Muscle of leg (tissue), 11 donors: Measurements from ENCODE around the gene MNT. TPM values are rescaled to one million over a fixed set of nuclear protein-coding genes. Genes with fewer than 3 reads are reported as not detected.
A peak's percentile ranks its signal among the peaks of the same experiment; 100 is the strongest.

Experiments used
- DNase-seq: peaks from one replicate; pipeline ENCODE4 v3.0.0; 2013
- H3K27ac ChIP-seq: one replicate; pipeline ENCODE4 v1.5.1; 2013; ENCODE audit warnings: mild to moderate bottlenecking, low read length, control low read depth
- H3K27me3 ChIP-seq: one replicate; pipeline ENCODE4 v1.6.1; 2013; ENCODE audit warnings: low read length; ENCODE audit not compliant: control insufficient read depth, insufficient read depth
- H3K36me3 ChIP-seq: one replicate; pipeline ENCODE4 v1.6.1; 2013; ENCODE audit warnings: low read length; ENCODE audit not compliant: control insufficient read depth, insufficient read depth
- H3K4me1 ChIP-seq: one replicate; pipeline ENCODE4 v1.6.1; 2013; ENCODE audit warnings: low read length; ENCODE audit not compliant: control insufficient read depth, insufficient read depth
- H3K4me3 ChIP-seq: one replicate; pipeline ENCODE4 v1.5.1; 2013; ENCODE audit warnings: low read length, control low read depth
- H3K9me3 ChIP-seq: replicated peaks from 2 replicates; pipeline ENCODE4 v1.6.1; 2013; ENCODE audit warnings: low read depth, low read length; ENCODE audit not compliant: control insufficient read depth
- WGBS: methylation state at CpG from one replicate; pipeline ENCODE4 v1.1.5; 2013; ENCODE audit warnings: missing lambda C conversion rate; ENCODE audit not compliant: insufficient coverage; 5-methylcytosine and 5-hydroxymethylcytosine counted together
- polyA plus RNA-seq, 8 donors: library from polyadenylated mRNA; unstranded; fragments of 120-200 nt; gene quantifications; one replicate each; pipeline versions ENCODE4 v1.2.1 to v1.2.3, GENCODE V29; 2013; ENCODE audit warnings: inconsistent platforms in 1 of 8, low replicate concordance in 1 of 8; ENCODE audit not compliant: insufficient read length in 8 of 8, insufficient read depth in 1 of 8
- total RNA-seq: library from RNA; stranded (reverse); fragments of 120-200 nt; gene quantifications from one replicate; pipeline ENCODE4 v1.2.4, GENCODE V29; 2013

MNT gene
- total and polyA plus RNA-seq, 9 donors = 8.0 to 19.3 (median 16.0) TPM

DNA sequence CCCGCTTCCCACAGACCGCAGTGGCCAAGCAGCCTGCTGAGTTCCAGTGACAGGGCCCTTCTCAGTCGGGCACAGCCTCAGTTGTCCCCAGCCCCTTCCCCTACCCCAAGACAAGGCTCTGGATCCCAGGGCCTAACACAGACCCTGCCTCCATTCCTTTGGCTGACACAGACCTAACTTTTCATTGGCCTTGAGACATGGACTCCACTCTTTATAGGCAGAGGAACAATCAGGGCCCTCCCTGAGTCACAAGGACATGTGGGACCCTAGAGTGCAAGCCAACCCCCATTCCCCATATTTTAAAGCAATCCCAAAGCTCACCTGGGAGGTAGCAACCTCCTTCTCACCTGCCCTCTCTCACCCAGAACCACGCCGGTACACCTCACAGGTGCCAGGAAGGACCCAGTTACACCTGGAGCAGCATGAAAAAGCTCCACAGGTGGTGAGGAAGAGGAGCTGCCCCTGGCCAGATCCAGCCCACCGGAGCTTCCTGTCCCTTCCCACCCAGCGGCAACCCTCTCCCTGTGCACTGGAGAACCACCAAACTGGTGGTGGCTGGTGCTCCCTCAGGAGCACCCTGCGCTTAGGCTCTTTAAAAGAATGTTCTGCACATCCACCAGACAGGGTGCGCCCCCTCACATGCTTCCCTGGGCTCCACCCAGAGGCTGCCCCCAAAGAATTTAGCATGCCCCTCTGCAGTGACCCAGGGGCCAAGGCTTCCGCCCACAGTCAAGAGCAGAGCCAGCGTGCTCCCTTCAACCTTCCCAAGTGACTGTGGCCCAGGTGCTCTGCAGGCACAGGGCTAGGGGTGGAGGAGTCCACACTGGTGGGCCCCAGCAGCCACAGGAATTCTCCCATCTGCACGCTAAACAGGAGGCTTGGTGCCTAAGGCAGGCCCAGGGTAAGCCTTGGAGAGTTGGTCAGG lies 3.4 kb downstream of the MNT start:
- Histone ChIP-seq H3K9me3 (no peaks in the 10 kb centered on the region), H3K4me1 (peaks cover 59% of the 10 kb centered on the region), H3K27ac (peak overlapping the region; percentile 100), H3K4me3 (peak overlapping the region; percentile 10), H3K36me3 (no peaks in the 10 kb centered on the region), H3K27me3 (no peaks in the 10 kb centered on the region)
- DNase-seq = no peak
- 61% methylated on average over 10 of the region's 12 CpGs for WGBS

DNA sequence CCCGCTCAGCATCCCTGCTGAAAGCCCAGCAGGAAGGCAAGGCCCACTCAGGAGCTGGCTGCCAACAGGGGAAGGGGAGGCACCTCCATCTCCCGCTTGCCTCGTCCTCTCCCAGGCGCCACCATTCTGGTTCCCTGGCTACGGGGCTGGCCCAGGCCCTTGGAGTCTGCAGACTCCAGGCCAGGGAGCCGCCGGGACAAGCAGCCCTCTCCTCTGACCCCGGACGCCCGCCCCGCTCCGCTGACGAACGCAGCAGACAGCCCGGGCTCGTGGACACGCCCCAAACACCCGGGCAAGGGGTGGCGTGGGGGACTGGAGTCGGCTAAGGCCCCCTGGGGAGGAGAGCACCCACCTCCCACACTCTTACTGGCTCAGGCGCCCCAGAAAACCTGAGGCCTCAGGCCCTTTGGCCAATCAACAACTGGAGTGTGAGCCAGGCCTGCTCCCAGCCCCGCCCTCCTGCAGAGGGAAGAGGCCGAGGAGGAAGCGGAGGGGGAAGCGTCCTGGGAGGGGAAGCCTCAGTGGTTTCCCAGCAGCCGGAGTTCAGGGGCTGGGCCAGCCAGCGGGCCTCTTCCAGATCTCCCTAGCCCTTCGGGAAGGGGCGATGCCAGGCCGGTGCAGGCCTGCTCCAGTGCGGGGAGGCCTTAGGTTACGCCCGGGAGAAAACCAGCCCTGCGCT lies 4.2 kb downstream of the MNT start:
- 2% methylated on average over 31 of the region's 34 CpGs for WGBS
- no peaks in the 10 kb centered on the region for H3K9me3 ChIP-seq
- H3K4me1 ChIP-seq = peaks cover 62% of the 10 kb centered on the region
- H3K27me3 ChIP-seq = no peaks in the 10 kb centered on the region
- H3K4me3 ChIP-seq = peak overlapping the region; percentile 39
- peak overlapping the region; percentile 100 for H3K27ac ChIP-seq
- DNase-seq = peak; percentile 98
- no peaks in the 10 kb centered on the region for H3K36me3 ChIP-seq

DNA sequence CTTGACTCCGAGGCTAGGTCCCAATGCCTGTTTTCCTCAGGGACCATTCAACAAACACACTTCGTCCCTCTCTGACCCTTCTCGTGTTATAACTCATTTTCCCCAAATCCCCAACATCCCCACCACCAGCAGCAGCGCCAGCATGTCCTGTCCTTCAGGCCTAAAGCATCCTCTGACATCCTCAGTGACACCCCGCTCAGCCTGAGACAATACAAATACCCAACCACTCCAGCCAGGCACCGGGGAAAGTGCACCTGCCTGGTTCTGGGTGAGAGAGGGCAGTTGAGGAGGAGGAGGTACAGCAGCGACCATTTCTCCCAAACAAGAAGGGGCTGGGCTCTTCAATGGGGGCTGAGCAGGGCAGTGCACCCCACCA lies 4.7 kb downstream of the MNT start:
- H3K9me3 ChIP-seq = no peaks in the 10 kb centered on the region
- H3K36me3 ChIP-seq = no peaks in the 10 kb centered on the region
- H3K27ac ChIP-seq = peak overlapping the region; percentile 100
- H3K4me3 ChIP-seq = peak overlapping the region; percentile 39
- no peak for DNase-seq
- H3K27me3 ChIP-seq = no peaks in the 10 kb centered on the region
- H3K4me1 ChIP-seq = peaks cover 67% of the 10 kb centered on the region
- 38% methylated on average over 4 of the region's 7 CpGs for WGBS

DNA sequence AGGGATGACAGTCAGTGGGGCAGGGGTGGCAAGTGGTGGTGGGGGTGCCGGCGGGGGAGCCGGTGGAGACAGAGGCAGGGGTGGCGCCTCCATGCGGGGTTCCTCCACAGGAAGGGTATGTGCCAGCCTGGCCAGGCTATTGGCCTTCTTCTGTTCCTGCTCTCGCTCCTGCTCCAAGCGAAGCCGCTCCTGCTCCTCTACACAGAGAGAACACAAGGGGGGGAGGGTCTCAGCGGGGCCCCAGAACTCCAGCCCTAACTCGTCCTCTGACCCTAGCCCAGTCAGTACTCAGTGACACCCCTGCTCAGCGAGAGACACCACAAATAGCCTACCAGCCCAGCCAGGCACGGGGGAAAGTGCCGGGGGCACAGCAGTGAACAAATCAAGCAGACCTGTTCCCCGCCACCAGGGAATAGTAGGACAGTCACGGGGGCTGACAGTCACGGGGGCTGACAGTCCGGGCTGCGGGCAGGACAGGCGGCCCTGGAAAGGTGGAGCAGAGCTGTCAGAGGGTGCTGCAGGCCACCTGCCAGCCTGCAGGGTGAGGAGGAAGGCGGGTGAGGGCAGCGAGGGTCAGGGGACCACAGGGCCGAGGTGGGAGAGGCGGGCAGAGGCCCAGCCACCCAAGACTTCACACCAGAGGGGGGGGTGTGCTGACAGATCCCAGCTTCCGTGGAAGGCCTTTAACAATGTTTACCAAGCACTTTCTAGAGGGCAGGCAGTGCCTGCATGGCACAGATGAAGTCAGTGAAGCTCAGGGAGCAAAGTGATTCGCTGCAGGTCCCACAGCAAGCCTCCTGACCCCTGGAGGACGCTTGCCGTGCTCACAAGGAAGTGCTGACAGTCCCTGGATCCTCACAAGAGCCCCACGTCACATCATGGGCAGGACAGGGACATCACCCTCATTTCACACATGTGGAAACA lies 5.3 kb downstream of the MNT start:
- WGBS = 56% methylated on average over 14 of the region's 28 CpGs
- Histone ChIP-seq H3K9me3 (no peaks in the 10 kb centered on the region), H3K4me1 (peaks cover 73% of the 10 kb centered on the region), H3K27me3 (no peaks in the 10 kb centered on the region), H3K27ac (peak overlapping the region; percentile 100), H3K36me3 (no peaks in the 10 kb centered on the region), H3K4me3 (no peak overlapping the region)
- no peak for DNase-seq

DNA sequence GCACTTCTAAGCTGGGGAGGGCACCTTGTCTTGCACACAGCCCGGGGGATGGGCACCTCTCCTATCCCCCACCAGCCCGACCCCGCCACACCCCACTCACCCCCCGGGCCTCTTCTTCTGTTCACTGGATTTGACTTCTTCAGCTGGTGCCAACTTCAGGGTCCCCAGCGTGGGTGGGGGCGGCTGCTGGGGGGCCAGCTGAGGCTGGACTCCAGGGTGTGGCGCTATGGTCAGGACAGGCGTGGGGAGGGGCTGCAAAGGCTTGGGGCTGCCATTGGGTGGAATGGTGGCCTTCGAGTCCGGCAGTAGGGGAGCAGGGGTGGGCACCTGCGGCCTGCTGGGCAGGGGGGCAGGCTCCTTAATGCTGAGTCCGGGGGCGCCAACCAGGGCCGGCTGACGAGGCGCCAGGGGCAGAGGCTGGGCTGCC lies 6.1 kb downstream of the MNT start:
- Histone ChIP-seq H3K9me3 (no peaks in the 10 kb centered on the region), H3K4me3 (no peak overlapping the region), H3K4me1 (peaks cover 80% of the 10 kb centered on the region), H3K27ac (peak overlapping the region; percentile 100), H3K27me3 (no peaks in the 10 kb centered on the region), H3K36me3 (peaks cover 4% of the 10 kb centered on the region)
- 91% methylated on average over 12 of the region's 16 CpGs for WGBS
- DNase-seq = no peak

DNA sequence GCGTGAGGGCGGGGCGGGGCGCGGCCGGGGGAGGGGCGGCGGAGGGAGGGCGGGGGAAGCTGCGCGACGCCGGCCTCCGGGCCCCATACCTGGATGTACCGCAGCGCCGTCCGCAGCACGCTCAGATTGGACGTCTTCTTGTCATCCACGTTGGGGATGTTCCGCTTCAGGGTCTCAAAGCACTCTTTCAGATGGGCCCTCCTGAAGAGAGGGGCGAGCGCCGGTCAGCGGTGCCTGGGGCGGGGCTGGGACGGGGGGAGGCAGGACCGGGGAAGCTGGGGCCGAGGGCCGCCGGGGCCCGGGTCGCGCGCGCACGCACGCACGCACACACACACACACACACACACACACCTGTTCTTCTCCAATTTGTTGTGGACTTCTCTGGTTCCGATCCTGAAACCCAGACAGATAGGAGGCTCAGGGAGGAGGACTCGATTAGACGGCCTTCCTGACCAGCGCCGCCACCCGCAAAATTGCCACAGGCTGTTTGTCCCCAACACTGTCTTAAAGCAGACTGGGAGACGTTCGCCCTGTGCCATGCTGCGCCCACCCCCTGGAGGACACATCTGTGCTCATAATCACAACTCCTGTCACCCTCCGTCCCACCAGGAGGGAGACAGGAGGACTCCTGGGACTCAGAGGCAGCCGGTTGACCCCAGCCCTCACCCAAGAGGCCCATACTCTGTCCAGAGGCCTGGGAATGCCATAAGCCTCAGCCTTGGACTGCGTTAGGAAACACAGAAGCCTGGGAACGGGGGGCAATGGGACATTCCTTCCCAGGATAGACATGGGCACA lies 6.7 kb downstream of the MNT start:
- DNase-seq = peak; percentile 35
- Histone ChIP-seq H3K9me3 (no peaks in the 10 kb centered on the region), H3K27me3 (no peaks in the 10 kb centered on the region), H3K4me1 (peaks cover 78% of the 10 kb centered on the region), H3K36me3 (peaks cover 4% of the 10 kb centered on the region), H3K27ac (peak overlapping the region; percentile 74), H3K4me3 (peak overlapping the region; percentile 18)
- WGBS = 16% methylated on average over 21 of the region's 53 CpGs

DNA sequence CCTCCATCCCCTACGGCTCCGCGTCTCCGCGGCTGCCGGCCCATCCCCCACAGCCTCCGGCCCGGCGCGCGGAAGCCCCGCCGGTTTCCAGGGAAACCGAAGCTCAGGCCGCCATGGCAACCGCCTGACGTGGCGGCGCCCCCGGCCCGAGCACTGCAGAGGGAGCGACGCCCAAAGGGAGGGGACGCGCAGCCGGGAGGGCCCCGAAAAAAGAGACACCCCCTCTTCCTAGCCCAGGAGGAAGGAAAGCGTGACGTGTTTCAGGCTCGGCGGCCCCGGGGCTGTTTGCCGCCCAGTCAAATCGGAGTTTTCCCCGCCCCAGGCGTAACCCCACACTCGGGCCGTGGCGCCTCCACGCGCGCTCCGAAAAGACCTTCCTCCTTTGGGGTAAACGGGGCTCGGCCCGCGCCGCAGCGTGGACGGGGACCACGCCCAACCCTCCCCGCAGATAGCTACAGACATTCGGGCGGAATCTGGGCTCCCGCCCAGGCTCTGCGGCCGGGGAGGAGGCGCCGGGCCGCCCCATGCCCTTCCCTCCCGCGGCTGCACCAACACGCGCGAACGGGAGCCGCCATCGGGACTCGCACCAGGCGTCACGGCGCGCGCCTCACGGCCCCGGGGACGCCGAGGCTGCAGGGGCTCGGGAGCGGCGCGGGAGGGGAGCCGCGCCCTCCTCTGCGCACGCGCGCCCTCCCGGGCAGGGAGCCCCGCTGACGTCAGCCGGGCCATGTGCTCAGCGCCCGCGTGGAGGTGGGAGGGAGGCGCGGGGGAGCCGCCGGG lies 7.5 kb downstream of the MNT start:
- no peaks in the 10 kb centered on the region for H3K9me3 ChIP-seq
- peak; percentile 96 for DNase-seq
- H3K36me3 ChIP-seq = peaks cover 4% of the 10 kb centered on the region
- peaks cover 79% of the 10 kb centered on the region for H3K4me1 ChIP-seq
- H3K27ac ChIP-seq = peak overlapping the region; percentile 100
- WGBS = under 1% methylated on average over 73 of the region's 99 CpGs
- no peaks in the 10 kb centered on the region for H3K27me3 ChIP-seq
- H3K4me3 ChIP-seq = peak overlapping the region; percentile 90

DNA sequence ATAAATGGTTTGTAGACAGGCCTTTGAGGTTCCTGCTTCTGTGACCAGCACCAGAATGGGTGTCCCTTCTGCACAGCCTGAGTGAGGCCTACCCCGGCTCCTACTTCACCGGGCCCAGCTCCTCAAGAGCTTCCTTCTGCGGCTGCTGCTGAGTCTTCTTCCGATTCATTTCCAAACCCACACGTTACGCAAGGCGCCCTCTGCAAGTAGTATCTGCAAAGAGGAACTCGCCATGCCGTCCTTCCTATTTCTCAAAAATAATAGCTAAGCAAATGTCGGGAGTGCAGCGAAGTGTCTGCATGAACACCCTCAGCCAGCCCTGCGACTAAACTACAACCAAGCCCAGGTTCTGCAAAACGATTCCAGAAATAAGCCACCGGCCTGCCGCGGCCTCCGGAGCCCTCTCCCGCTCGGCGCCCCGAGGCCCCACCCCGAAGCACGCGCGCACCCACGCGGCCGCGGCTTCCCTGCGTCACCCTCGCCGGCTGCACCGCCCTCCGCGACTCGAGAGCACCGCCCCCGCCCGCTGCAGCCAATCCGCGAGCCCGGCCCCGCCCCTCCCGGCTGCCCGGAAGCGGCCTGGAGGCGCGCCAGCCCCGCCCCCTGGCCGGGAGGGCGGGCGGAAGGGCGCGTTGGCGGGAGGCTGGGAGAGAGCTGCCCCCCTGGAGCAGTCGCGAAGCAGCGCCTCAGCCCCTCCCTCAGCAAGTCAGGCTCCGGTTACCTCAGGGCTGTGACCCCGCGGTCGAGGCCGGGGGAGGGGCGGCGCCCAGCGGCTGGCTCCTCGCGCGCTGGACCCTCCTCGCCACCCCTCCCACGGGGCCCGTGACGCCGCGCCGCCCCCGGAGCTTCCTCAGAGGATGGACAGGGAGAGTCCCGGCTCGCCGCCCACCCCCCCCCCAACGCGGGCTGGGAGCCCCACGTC lies 8.3 kb downstream of the MNT start:
- H3K4me1 ChIP-seq = peaks cover 79% of the 10 kb centered on the region
- peak overlapping the region; percentile 100 for H3K27ac ChIP-seq
- under 1% methylated on average over 73 of the region's 83 CpGs for WGBS
- H3K4me3 ChIP-seq = peak overlapping the region; percentile 90
- no peaks in the 10 kb centered on the region for H3K27me3 ChIP-seq
- peaks cover 11% of the 10 kb centered on the region for H3K36me3 ChIP-seq
- DNase-seq = peak; percentile 98
- H3K9me3 ChIP-seq = no peaks in the 10 kb centered on the region
